ENCODE data around the gene IFIT5. TPM values are rescaled to one million over a fixed set of nuclear protein-coding genes. Genes with fewer than 3 reads are reported as not detected.

The IFIT5 gene
- total RNA-seq, 1 donor from 2014 or later = 24.4 TPM

DNA sequence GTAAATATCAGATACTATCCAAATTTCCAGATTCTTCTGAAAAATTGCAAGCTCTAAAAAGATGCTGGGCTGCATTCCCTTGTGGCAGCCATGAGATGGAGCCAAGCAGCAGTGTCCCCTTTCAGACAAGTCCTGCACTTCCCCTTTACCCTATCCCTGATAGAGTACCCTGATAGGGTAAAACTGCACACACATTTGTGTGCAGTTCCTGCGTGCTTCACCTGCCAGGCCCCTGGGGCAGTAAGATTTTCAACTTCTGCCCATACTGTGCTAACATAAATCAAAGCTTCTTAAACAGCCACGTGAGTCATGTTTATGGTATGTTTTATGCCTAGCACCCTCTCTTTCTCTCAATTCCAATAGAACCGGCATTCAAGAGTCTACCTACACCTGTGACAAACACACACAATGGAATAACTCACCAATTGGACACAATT lies 52.2 kb downstream of the IFIT5 start:
- Histone ChIP-seq H3K4me3 (no peak overlapping the region), H3K27me3 (no peaks in the 10 kb centered on the region), H3K36me3 (no peaks in the 10 kb centered on the region), H3K4me1 (peaks cover 3% of the 10 kb centered on the region), H3K27ac (no peak overlapping the region), H3K9me3 (no peaks in the 10 kb centered on the region)
- DNase-seq (no peak), ATAC-seq (peak; percentile 85)
- TF ChIP-seq, protein P1, sequence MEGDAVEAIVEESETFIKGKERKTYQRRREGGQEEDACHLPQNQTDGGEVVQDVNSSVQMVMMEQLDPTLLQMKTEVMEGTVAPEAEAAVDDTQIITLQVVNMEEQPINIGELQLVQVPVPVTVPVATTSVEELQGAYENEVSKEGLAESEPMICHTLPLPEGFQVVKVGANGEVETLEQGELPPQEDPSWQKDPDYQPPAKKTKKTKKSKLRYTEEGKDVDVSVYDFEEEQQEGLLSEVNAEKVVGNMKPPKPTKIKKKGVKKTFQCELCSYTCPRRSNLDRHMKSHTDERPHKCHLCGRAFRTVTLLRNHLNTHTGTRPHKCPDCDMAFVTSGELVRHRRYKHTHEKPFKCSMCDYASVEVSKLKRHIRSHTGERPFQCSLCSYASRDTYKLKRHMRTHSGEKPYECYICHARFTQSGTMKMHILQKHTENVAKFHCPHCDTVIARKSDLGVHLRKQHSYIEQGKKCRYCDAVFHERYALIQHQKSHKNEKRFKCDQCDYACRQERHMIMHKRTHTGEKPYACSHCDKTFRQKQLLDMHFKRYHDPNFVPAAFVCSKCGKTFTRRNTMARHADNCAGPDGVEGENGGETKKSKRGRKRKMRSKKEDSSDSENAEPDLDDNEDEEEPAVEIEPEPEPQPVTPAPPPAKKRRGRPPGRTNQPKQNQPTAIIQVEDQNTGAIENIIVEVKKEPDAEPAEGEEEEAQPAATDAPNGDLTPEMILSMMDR (IDR thresholded peaks at IDR 0.05) = peak; percentile 54
- intact Hi-C loops (cut with DNase I) = no loop called here

DNA sequence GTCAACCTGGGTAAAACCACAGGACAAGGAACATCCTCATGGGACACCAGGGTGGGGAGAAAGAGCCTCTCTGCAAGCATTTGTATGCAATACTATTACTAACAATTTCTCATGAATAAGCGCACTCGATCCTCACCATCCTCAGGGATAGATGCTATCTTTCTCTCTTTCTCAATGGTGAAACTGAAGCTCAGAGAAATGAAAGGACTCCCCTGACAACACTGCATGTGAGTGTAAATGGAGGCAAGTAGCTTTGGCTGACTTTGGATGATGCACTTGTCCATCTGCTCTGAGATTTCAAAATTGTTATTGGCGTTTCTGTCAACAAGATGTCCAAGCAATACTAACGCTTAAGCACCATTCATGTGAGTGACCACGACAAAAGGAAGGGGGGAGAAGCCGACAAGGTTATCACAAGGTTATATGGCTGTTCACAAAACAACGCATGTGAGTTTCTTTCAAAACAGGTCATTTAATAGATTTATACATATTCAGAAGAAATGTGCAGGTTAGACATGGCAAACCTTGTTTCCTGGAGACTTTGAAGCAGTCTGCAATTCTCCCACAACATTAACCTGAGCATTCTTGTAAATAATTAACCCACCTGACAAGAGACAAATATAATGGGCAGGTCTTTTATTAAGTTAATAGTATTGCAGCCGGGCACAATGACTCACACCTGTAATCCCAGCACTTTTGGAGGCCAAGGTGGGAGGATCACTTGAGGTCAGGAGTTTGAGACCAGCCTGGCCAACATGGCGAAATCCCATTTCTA lies 54.0 kb downstream of the IFIT5 start:
- Histone ChIP-seq H3K27ac (no peak overlapping the region), H3K9me3 (no peaks in the 10 kb centered on the region), H3K36me3 (no peaks in the 10 kb centered on the region), H3K27me3 (no peaks in the 10 kb centered on the region), H3K4me1 (peaks cover 3% of the 10 kb centered on the region), H3K4me3 (no peak overlapping the region)
- DNase-seq (no peak), ATAC-seq (no peak)
- intact Hi-C loops (cut with DNase I) = no loop called here
- TF ChIP-seq, protein P1 (IDR thresholded peaks at IDR 0.05) = no peak

DNA sequence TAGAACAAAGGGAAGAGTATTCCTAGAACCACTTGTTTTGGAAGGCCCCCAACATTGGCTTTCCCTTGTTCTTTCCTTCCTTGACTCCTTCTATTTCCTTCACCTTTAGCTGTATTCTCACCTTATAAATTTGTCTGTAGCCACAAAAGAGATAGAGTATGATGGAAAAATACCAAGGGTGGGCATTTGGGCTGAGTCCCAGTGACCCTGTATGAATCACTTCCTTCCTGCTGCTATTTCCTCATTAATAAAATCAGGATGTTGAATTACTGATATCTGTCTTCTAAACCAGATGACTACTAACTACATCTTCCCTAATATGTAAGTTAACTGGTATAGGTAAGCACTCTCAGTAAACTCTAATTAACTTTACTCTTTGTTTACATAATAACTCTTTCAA lies 55.1 kb downstream of the IFIT5 start:
- Histone ChIP-seq H3K36me3 (no peaks in the 10 kb centered on the region), H3K27me3 (no peaks in the 10 kb centered on the region), H3K4me1 (peaks cover 5% of the 10 kb centered on the region), H3K9me3 (no peaks in the 10 kb centered on the region), H3K27ac (no peak overlapping the region), H3K4me3 (no peak overlapping the region)
- TF ChIP-seq, protein P1 (IDR thresholded peaks at IDR 0.05) = no peak
- DNase-seq = no peak
- no peak for ATAC-seq
- intact Hi-C loops (cut with DNase I) = no loop called here

Other genes starting within 250 kb of the IFIT5 start
- 7.8 TPM for gene CH25H, start 207.3 kb upstream of the IFIT5 start, total RNA-seq
- gene LIPA, start 162.8 kb upstream of the IFIT5 start, total RNA-seq = 194 TPM
- gene IFIT2, start 112.5 kb upstream of the IFIT5 start, total RNA-seq = 47.2 TPM
- 78.0 TPM for gene IFIT3, start 86.6 kb upstream of the IFIT5 start, total RNA-seq
- not detected for gene IFIT1B, start 36.5 kb upstream of the IFIT5 start, total RNA-seq
- 51.1 TPM for gene IFIT1, start 21.9 kb upstream of the IFIT5 start, total RNA-seq
- 1.9 TPM for gene SLC16A12, start 121.0 kb downstream of the IFIT5 start, total RNA-seq
- gene PANK1, start 230.7 kb downstream of the IFIT5 start, total RNA-seq = 8.0 TPM

All from upper lobe of right lung (tissue), 1 donor.